Endothelial cell of umbilical vein (primary cell): ENCODE measurements around the gene CCDC102B. TPM values are rescaled to one million over a fixed set of nuclear protein-coding genes. Genes with fewer than 3 reads are reported as not detected.

Source experiments
- BruUV-seq: library from RNA; stranded (reverse); fragments of 400-500 nt; replicated peaks from 2 replicates; lab custom pipeline; 2021; lab: Mats Ljungman, UMichigan
- CTCF ChIA-PET: fragments of 300-600, 350-600 bp; sonication (Branson Sonifier 250); formaldehyde crosslinking; loops from one replicate; lab custom pipeline; 2021; ENCODE audit warnings: antibody characterized with exemption, inconsistent platforms; lab: Charles Lee
- POLR2A ChIA-PET: fragments of 300-600, 350-600 bp; sonication (Branson Sonifier 250); formaldehyde crosslinking; loops from one replicate; lab custom pipeline; 2021; ENCODE audit warnings: antibody characterized with exemption, inconsistent platforms; lab: Charles Lee
- DNase-seq: peaks from one replicate; pipeline ENCODE4 v3.0.0-alpha.2; 2011; ENCODE audit warnings: low read depth, low spot score
- FAIRE-seq: peaks from 2 replicates; lab custom pipeline; 2011; peaks lifted over from hg19 to GRCh38; lab: Jason Lieb, UNC
- H2AFZ ChIP-seq: 2 replicates; pipeline ENCODE4 v1.6.0; 2012; ENCODE audit warnings: low read depth, low read length, control low read depth, inconsistent platforms
- H3K27ac ChIP-seq: 2 replicates; pipeline ENCODE4 v1.5.1; 2011; ENCODE audit warnings: low read depth, mild to moderate bottlenecking, control low read depth, low read length, moderate library complexity; ENCODE audit not compliant: insufficient read depth
- H3K27me3 ChIP-seq, 2 experiments: 2 replicates each; pipeline versions ENCODE4 v1.6.0 to v1.6.1; 2011; ENCODE audit warnings: low read length in 2 of 2, mixed read lengths in 1 of 2; ENCODE audit not compliant: control insufficient read depth in 2 of 2, insufficient read depth in 2 of 2
- H3K36me3 ChIP-seq, 2 experiments: 2 replicates in 1 of 2; 3 replicates in 1 of 2; pipeline ENCODE4 v1.5.1; 2011; ENCODE audit warnings: low read length in 2 of 2, mild to moderate bottlenecking in 1 of 2, moderate library complexity in 1 of 2; ENCODE audit not compliant: control insufficient read depth in 2 of 2, insufficient read depth in 2 of 2; ENCODE audit errors: extremely low read depth in 1 of 2
- H3K4me1 ChIP-seq: 3 replicates; pipeline ENCODE4 v1.5.1; 2011; ENCODE audit warnings: mild to moderate bottlenecking, low read length; ENCODE audit not compliant: control insufficient read depth, insufficient read depth; ENCODE audit errors: extremely low read depth
- H3K4me2 ChIP-seq: 2 replicates; pipeline ENCODE4 v1.6.1; 2011; ENCODE audit warnings: low read length, control low read depth, mixed read lengths; ENCODE audit not compliant: insufficient read depth
- H3K4me3 ChIP-seq, 3 experiments: fragments of 200-600 bp in 1 of 3; sonication (generic), shearing (Covaris generic) in 1 of 3; replicated peaks in 1 of 3; 2 replicates each; pipeline ENCODE4 v1.5.1; 2011 to 2016; ENCODE audit warnings: control low read depth in 3 of 3, low read length in 3 of 3, mild to moderate bottlenecking in 2 of 3, inconsistent platforms in 1 of 3, low read depth in 1 of 3, moderate library complexity in 1 of 3; ENCODE audit not compliant: insufficient read depth in 1 of 3
- H3K79me2 ChIP-seq: 2 replicates; pipeline ENCODE4 v1.6.0; 2012; ENCODE audit warnings: low read length, inconsistent platforms; ENCODE audit not compliant: control insufficient read depth, insufficient read depth
- H3K9ac ChIP-seq: replicated peaks from 2 replicates; pipeline ENCODE3; 2011; ENCODE audit warnings: low read length, control low read depth; ENCODE audit not compliant: insufficient read depth; ENCODE audit errors: extremely low read depth
- H3K9me1 ChIP-seq: replicated peaks from 3 replicates; pipeline ENCODE4 v1.6.0; 2011; ENCODE audit warnings: mild to moderate bottlenecking, low read length; ENCODE audit not compliant: control insufficient read depth, insufficient read depth; ENCODE audit errors: extremely low read depth
- H3K9me3 ChIP-seq: replicated peaks from 2 replicates; pipeline ENCODE4 v1.5.1; 2012; ENCODE audit warnings: low read length, inconsistent platforms; ENCODE audit not compliant: control insufficient read depth, insufficient read depth
- H4K20me1 ChIP-seq: replicated peaks from 2 replicates; pipeline ENCODE3; 2011; ENCODE audit warnings: mild to moderate bottlenecking, low read length; ENCODE audit not compliant: control insufficient read depth, insufficient read depth; ENCODE audit errors: extremely low read depth
- EZH2 ChIP-seq: IDR thresholded peaks from 2 replicates; pipeline ENCODE4 v1.6.1; 2012; ENCODE audit warnings: borderline replicate concordance, low read depth, mild to moderate bottlenecking, moderate library complexity, low read length, inconsistent platforms; ENCODE audit not compliant: severe bottlenecking
- FOS ChIP-seq: IDR thresholded peaks from 2 replicates; pipeline ENCODE4 v1.6.1; 2011; ENCODE audit warnings: mild to moderate bottlenecking, low read length, moderate library complexity, borderline replicate concordance; ENCODE audit not compliant: insufficient read depth
- GATA2 ChIP-seq: IDR thresholded peaks from 2 replicates; pipeline ENCODE4 v1.7.0; 2011; ENCODE audit warnings: low read depth, mild to moderate bottlenecking, moderate library complexity, mixed read lengths, low read length; ENCODE audit not compliant: insufficient read length, insufficient read depth
- JUN ChIP-seq: IDR thresholded peaks from 2 replicates; pipeline ENCODE4 v1.6.1; 2011; ENCODE audit warnings: borderline replicate concordance, low read depth; ENCODE audit not compliant: insufficient read length, insufficient read depth
- MYC ChIP-seq: IDR thresholded peaks from one replicate; pipeline ENCODE4 v1.6.1; 2011; ENCODE audit warnings: mild to moderate bottlenecking, low read depth, low read length
- POLR2A ChIP-seq: IDR thresholded peaks from 2 replicates; pipeline ENCODE4 v1.6.1; 2012; ENCODE audit warnings: low read depth, mild to moderate bottlenecking, control low read depth, low read length
- POLR2AphosphoS5 ChIP-seq: IDR thresholded peaks from 2 replicates; pipeline ENCODE4 v1.6.1; 2012; ENCODE audit warnings: low read depth, mild to moderate bottlenecking, control low read depth, low read length, moderate library complexity; ENCODE audit not compliant: insufficient read depth
- dilution Hi-C: fragments of 300-500 bp; cut with MboI; formaldehyde crosslinking; loops from one replicate; pipeline ENCODE4 v1.15.0; 2019; ENCODE audit warnings: low sequenced_read_pairs; ENCODE audit not compliant: extremely low pct_ligation_motif_present
- intact Hi-C: fragments of 100-400 bp; cut with micrococcal nuclease; formaldehyde crosslinking; loops from one replicate; pipeline ENCODE4 v1.10.0; 2022
- polyA plus RNA-seq, 4 experiments: library from polyadenylated mRNA; depleted of rRNA in 3 of 4; stranded (reverse) in 3 of 4; unstranded in 1 of 4; fragments of >200 nt; gene quantifications; 2 replicates each; pipeline versions ENCODE4 v1.2.1 to v1.2.3, GENCODE V29; 2011 to 2012; ENCODE audit warnings: missing spikeins in 1 of 4
- total RNA-seq: library from RNA; stranded (reverse); gene quantifications from 2 replicates; pipeline ENCODE4 v1.2.3, GENCODE V29; 2021
- TF ChIP-seq, protein P1 (sequence below): IDR thresholded peaks from 2 replicates; pipeline ENCODE4 v1.6.1; 2011; ENCODE audit not compliant: insufficient read depth, insufficient read length
- TF ChIP-seq, protein P2 (sequence below), 2 donors: IDR thresholded peaks; 1 replicate in 1 of 2; 2 replicates in 1 of 2; pipeline ENCODE4 v1.5.1; 2011; ENCODE audit warnings: low read length in 2 of 2, mild to moderate bottlenecking in 2 of 2, moderate library complexity in 2 of 2, control low read depth in 1 of 2, inconsistent platforms in 1 of 2, low read depth in 1 of 2; ENCODE audit not compliant: insufficient read depth in 1 of 2; ENCODE audit errors: extremely low read depth in 1 of 2

CCDC102B gene
- total and polyA plus RNA-seq, 2 donors (not counting 3 experiments of a cell fraction or from before 2014, with no cell fraction given) = 0.21 to 0.62 TPM

DNA sequence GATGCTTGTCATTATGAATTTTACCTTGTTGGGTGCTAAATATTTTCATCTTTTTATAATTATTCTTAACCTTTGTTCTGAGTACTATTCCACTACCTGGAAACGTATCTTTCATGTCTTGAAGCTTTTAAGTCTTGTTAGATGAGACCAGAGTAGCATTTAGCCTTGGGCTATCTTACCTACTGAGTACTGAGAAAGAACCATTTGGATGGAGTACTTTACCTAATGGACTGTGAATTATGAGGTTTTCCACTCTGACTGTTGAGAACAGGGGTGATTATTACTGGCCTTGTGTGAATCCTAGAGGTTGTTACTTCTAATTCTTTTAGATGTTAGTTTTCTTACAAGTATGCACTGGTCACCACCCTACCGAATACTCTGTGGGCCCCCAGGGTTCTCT lies 63.5 kb downstream of the CCDC102B start:
- Histone ChIP-seq H4K20me1 (no peaks in the 10 kb centered on the region), H3K4me3 (no peak overlapping the region), H3K36me3 (no peaks in the 10 kb centered on the region), H3K9me1 (no peaks in the 10 kb centered on the region), H2AFZ (no peak overlapping the region), H3K9me3 (no peaks in the 10 kb centered on the region), H3K79me2 (no peaks in the 10 kb centered on the region), H3K4me1 (no peaks in the 10 kb centered on the region), H3K27ac (no peak overlapping the region), H3K4me2 (no peak overlapping the region), H3K9ac (no peak overlapping the region), H3K27me3 (no peaks in the 10 kb centered on the region)
- ChIA-PET POLR2A (no interaction called here), CTCF (interaction anchor here (1.4 kb wide), 1 partner anchor 21 kb away, joined by 3 read pairs; no protein-coding TSS in a partner anchor)
- DNase-seq (no peak), FAIRE-seq (no peak)
- BruUV-seq = no TSS peak
- TF ChIP-seq POLR2AphosphoS5 = no peak
- TF ChIP-seq EZH2 = no peak
- TF ChIP-seq POLR2A = no peak
- dilution Hi-C loops = no loop called here
- intact Hi-C loops = no loop called here

DNA sequence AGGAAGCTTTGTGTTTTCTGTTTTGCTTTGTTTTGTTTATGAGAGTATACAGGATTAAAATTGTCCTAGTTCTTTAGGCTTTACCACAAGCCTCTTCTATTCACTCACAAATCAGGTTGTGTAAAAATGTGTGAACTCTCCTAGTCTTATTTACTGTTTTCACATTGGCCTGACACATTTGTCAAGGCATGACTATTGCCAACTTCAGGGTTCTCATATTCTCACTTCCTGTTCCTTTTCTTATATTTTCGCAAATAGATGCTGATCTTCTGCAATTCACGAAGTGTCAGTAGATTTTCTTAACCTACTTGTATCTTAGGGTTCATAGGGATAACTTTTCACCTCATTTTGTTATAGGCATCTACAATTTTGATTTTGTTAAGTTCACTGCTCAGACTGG lies 67.1 kb downstream of the CCDC102B start:
- H3K4me2 ChIP-seq = no peak overlapping the region
- DNase-seq (no peak), FAIRE-seq (no peak)
- H2AFZ ChIP-seq = no peak overlapping the region
- no peak overlapping the region for H3K9ac ChIP-seq
- intact Hi-C loops (no loop called here), dilution Hi-C loops (no loop called here)
- CTCF ChIA-PET = no interaction called here
- no TSS peak for BruUV-seq
- no peaks in the 10 kb centered on the region for H3K36me3 ChIP-seq
- H3K79me2 ChIP-seq = no peaks in the 10 kb centered on the region
- H3K4me1 ChIP-seq = no peaks in the 10 kb centered on the region
- no peaks in the 10 kb centered on the region for H3K27me3 ChIP-seq
- POLR2A ChIA-PET = no interaction called here
- no peak overlapping the region for H3K27ac ChIP-seq
- H3K9me1 ChIP-seq = no peaks in the 10 kb centered on the region
- H3K4me3 ChIP-seq = no peak overlapping the region
- TF ChIP-seq POLR2A (no peak), JUN (no peak), MYC (no peak), EZH2 (no peak), GATA2 (no peak), FOS (no peak), POLR2AphosphoS5 (no peak)
- TF ChIP-seq, protein P1, sequence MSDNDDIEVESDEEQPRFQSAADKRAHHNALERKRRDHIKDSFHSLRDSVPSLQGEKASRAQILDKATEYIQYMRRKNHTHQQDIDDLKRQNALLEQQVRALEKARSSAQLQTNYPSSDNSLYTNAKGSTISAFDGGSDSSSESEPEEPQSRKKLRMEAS = no peak
- TF ChIP-seq, protein P2, sequence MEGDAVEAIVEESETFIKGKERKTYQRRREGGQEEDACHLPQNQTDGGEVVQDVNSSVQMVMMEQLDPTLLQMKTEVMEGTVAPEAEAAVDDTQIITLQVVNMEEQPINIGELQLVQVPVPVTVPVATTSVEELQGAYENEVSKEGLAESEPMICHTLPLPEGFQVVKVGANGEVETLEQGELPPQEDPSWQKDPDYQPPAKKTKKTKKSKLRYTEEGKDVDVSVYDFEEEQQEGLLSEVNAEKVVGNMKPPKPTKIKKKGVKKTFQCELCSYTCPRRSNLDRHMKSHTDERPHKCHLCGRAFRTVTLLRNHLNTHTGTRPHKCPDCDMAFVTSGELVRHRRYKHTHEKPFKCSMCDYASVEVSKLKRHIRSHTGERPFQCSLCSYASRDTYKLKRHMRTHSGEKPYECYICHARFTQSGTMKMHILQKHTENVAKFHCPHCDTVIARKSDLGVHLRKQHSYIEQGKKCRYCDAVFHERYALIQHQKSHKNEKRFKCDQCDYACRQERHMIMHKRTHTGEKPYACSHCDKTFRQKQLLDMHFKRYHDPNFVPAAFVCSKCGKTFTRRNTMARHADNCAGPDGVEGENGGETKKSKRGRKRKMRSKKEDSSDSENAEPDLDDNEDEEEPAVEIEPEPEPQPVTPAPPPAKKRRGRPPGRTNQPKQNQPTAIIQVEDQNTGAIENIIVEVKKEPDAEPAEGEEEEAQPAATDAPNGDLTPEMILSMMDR (IDR thresholded peaks at IDR 0.05; ENCODE audit: extremely low read depth in 1 of 2, insufficient read depth in 1 of 2, low read depth in 1 of 2, low read length in 2 of 2) = no peak
- H3K9me3 ChIP-seq = no peaks in the 10 kb centered on the region
- no peaks in the 10 kb centered on the region for H4K20me1 ChIP-seq
